Activated T-cell treated with anti-CD3 and anti-CD28 coated beads, Interleukin-2, amount 50 U/mL, for 72 hours (primary cell): Measurements from ENCODE around the gene NOS2. TPM values are rescaled to one million over a fixed set of nuclear protein-coding genes. Genes with fewer than 3 reads are reported as not detected.

ENCODE experiments used
- ATAC-seq, 2 donors: fragments of 150-1000 bp; cut with Tn5 transposase; replicated peaks in 1 of 2; 2 replicates each; pipeline ENCODE4 v1.10.0; 2021; ENCODE audit warnings: moderate library complexity in 2 of 2, mild to moderate bottlenecking in 1 of 2
- DNase-seq, 2 donors: peaks; one replicate each; pipeline ENCODE4 v3.0.0; 2021 to 2022; ENCODE audit warnings: mixed read lengths in 1 of 2
- H3K27ac Mint-ChIP-seq: one replicate; pipeline ENCODE4 v1.8.0; 2022; ENCODE audit warnings: mild to moderate bottlenecking, moderate library complexity, mixed read lengths
- H3K27me3 Mint-ChIP-seq: one replicate; pipeline ENCODE4 v1.8.0; 2022; ENCODE audit warnings: low read depth, mixed read lengths
- H3K36me3 Mint-ChIP-seq, 2 donors: one replicate each; pipeline ENCODE4 v1.8.0; 2022; ENCODE audit warnings: mixed read lengths in 2 of 2, mild to moderate bottlenecking in 1 of 2; ENCODE audit not compliant: insufficient read depth in 2 of 2
- H3K4me1 Mint-ChIP-seq: one replicate; pipeline ENCODE4 v1.8.0; 2022; ENCODE audit warnings: low read depth, mixed read lengths
- H3K4me3 Mint-ChIP-seq, 2 donors: one replicate each; pipeline ENCODE4 v1.8.0; 2022; ENCODE audit warnings: mild to moderate bottlenecking in 2 of 2, mixed read lengths in 2 of 2, moderate library complexity in 2 of 2
- H3K9me3 Mint-ChIP-seq, 2 donors: one replicate each; pipeline ENCODE4 v1.8.0; 2022; ENCODE audit warnings: mixed read lengths in 2 of 2
- total RNA-seq, 2 donors: library from RNA; stranded (reverse); gene quantifications; one replicate each; pipeline ENCODE4 v1.2.3, GENCODE V29; 2022

Gene NOS2
- total RNA-seq, 2 donors from 2014 or later = 0.05 to 0.14 TPM

DNA sequence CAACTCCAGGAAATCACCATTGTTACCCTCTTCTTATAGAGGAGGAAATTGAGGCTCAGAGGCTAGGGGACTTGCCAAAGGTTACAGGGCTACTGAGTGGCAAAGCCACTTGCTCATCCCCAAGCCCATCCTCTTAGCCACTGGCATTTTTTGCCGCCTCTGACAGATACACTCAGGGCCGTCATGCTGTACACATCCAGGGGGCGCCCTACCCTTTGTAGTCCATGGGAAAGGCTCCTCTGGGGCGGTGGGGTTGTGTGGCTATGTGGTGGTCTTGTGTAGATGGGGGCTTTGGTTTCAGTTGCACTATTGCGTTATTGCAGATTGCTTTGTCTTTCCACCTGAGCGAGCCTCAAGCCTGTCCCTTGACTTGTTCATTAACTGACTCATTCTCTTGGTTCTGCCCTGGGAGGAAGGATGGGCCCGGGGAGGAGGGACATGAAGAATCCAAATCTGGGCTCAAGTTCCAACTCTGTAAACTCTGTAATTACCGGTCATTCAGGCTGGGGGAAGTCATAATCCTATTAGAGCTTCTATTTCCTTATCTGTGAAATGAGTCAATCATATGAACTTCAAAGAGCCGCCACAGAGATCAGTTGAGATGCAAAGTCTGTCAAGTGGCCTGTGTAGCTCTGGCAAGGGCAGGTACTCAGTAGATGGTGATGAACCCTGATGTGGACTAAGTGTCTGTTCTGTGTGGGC, 2.8 kb downstream of the NOS2 start:
- no peak for ATAC-seq
- H3K4me3 Mint-ChIP-seq = no peak overlapping the region
- H3K4me1 Mint-ChIP-seq = peaks cover 6% of the 10 kb centered on the region
- H3K36me3 Mint-ChIP-seq = no peaks in the 10 kb centered on the region
- H3K9me3 Mint-ChIP-seq = no peaks in the 10 kb centered on the region
- no peak for DNase-seq
- no peak overlapping the region for H3K27ac Mint-ChIP-seq
- peaks cover 30% of the 10 kb centered on the region for H3K27me3 Mint-ChIP-seq

DNA sequence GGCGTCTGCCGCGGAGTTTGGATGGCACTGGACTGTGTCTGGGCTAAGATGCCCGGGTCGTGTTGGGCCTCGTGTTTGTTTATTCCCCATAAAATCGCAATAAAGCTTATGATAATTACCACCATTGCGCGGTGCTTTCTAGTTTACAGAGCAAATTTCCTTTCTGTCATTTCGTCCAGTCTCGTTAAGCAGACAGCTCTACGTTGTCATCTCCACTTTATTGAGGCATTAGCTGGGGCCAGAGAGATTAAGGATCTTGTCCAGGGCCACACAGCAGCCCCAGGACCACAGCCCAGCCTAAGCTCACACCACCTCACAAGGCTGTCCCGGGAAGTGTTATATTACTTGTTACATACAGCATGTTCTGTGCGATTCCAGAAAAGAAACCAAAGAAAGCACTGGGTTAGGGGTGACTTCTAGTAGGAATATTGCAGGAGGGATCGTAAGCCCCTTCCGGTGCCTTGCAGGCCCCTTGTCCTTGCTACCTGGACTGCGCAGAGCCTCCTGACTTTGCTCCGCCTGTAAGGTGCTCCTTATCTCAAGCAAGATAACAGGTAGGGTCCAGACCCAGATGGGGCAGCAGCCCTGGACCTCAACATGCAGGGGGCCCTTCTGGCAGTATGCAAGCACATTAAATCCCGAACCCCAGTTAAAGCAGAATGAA, 6.3 kb downstream of the NOS2 start:
- no peak for DNase-seq

DNA sequence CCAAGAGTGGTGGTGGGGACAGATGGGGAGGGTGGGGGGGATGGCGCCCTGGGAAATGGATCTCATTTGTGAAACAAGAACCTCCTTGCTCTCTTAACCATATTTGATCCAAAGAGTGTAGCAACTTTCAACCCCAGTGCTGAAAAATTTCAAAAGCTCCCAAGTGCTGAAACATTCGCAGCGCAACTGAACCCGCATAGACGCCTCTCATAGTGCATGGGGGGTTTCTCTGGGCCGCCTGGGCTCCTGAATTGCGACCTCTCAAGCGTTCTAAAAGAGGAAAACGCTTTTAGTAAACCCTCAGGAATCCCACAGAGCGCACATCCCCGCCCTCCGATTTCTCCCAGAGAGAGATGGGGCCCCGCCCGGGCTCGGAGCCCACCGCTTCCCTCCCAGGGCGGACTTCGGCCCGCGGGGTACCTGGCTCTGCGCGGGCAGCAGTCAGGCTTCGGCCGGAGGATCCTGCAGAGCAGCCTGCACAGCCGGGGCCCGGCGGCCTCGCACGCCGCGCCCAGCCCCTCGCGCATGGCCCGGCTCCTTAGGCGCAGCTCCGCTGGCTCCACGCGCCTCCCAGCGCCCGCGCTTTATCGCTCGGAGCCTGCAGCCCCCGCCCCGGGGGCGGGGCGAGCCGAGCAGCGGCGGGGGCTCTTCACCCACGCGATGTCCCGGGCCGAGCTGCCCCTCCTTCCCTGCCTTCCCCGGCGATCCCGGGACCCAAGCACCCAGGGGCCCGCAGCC, 7.0 kb downstream of the NOS2 start:
- Mint-ChIP-seq H3K36me3 (no peaks in the 10 kb centered on the region), H3K4me1 (peaks cover 6% of the 10 kb centered on the region), H3K27ac (no peak overlapping the region), H3K27me3 (peaks cover 42% of the 10 kb centered on the region), H3K9me3 (no peaks in the 10 kb centered on the region), H3K4me3 (peak overlapping the region; percentile 59 to 65)
- peak; percentile 45 to 60 for ATAC-seq
- DNase-seq = peak in 1 of 2 donors; percentile 18

More for the DNA sequence above, 6.3 kb downstream of the NOS2 start:
- Mint-ChIP-seq H3K36me3 (no peaks in the 10 kb centered on the region), H3K4me3 (peak overlapping the region; percentile 59 to 65), H3K9me3 (no peaks in the 10 kb centered on the region), H3K27me3 (peaks cover 42% of the 10 kb centered on the region), H3K27ac (no peak overlapping the region), H3K4me1 (peaks cover 6% of the 10 kb centered on the region)
- no peak for ATAC-seq

DNA sequence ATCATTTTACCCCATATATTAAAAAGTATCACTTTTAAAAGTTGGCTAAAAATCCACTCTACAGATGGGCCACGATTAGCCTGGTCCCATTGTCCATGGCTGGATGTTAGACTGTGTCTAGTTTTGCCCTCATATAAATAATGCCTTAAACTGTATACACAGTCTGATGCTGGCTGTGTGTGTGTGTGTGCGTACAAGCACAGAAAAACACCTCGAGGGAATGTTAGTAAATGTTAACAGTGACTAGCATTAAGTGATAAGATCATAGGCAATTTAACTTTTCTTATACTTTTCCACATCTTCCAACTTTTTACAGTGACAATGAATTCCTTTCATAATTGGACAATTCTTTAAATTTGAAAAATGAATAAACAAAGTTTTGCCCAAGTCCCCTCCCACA, 8.2 kb downstream of the NOS2 start:
- H3K9me3 Mint-ChIP-seq = no peaks in the 10 kb centered on the region
- no peak for ATAC-seq
- no peak overlapping the region for H3K27ac Mint-ChIP-seq
- no peak overlapping the region for H3K4me3 Mint-ChIP-seq
- H3K4me1 Mint-ChIP-seq = peaks cover 6% of the 10 kb centered on the region
- DNase-seq = no peak
- H3K36me3 Mint-ChIP-seq = no peaks in the 10 kb centered on the region
- peaks cover 42% of the 10 kb centered on the region for H3K27me3 Mint-ChIP-seq

DNA sequence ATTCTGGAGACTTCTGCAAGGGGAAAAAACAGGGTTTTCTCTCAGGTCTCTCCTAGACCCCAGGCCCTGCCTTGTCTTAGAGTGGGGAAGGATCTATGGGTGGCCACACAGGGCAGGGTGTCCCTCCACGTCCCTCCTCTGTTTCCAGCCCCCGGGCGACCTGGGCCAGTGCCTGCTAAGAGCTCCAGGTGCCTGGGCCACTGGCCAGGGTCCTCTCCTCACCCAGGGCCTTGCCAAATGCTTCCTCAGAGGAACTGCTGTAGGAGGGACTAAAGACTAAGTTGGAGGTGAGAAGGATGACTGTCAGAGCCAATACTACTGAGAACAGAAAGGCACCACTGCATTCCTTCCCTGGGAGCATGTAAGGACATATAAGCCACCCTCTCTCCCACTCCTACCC, 11.4 kb downstream of the NOS2 start:
- Mint-ChIP-seq H3K9me3 (no peaks in the 10 kb centered on the region), H3K4me1 (peaks cover 3% of the 10 kb centered on the region), H3K27ac (no peak overlapping the region), H3K4me3 (no peak overlapping the region), H3K27me3 (peaks cover 20% of the 10 kb centered on the region), H3K36me3 (no peaks in the 10 kb centered on the region)
- ATAC-seq (no peak), DNase-seq (no peak)

DNA sequence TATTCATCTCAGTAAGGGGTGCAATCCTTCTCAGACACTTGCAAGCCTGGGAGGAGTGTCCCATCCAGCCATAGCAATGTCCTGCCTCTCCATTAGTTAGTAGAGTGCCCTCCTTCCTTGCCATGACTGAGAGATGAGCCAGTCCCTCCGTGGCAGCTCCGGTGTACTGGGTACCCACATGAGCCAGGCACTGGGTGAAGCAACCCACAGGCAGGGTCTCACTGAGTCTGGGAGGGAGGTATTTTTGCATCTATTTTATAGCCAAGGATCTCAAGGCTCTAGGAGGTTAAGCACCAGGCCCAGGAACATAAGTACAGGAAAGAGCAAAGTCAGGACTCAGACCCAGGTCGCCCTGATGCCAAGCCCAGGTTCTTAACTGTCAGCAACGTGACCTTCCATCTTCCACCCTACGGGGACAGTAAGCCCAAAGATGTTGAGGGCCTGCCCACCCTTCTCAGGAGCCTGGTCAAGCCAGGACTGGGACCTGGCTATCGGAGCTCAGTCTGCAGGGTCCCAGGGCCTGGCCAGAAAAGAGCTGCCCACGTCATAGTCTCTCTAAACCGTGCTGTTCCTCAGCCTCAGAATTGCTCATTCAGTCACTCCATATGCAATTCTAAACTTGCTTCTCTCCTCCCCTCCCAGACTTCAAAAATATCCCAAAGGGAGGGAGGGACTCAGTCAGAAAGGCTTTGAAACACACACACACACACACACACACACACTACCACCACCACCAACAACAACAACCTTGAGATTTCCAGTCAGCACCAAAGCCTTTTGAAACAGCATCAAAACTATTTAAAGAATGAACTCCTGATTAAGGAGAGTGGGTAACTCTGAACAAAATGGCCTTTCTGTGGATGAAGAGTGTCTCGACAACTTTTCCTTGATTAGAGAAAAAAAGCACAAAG, 16.6 kb downstream of the NOS2 start:
- Mint-ChIP-seq H3K27me3 (no peaks in the 10 kb centered on the region), H3K4me3 (no peak overlapping the region), H3K27ac (no peak overlapping the region), H3K36me3 (no peaks in the 10 kb centered on the region), H3K9me3 (no peaks in the 10 kb centered on the region), H3K4me1 (no peaks in the 10 kb centered on the region)
- DNase-seq (no peak), ATAC-seq (no peak)

DNA sequence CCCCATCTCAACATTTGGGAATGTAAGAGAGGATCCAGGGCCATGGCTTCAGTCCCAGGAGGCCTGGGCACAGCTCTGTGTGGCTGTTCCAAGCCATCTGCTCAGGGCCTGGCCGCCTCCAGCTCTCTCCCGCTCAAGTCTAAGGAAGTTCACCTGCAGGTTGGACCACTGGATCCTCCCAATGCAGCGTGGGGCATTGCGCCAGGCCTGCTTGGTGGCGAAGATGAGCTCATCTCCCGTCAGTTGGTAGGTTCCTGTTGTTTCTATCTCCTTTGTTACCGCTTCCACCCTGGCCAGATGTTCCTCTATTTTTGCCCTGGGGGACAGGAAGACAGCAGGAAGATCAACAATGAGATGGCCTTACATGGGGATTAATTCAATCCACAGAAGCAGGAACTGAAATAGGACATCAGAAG, 17.5 kb downstream of the NOS2 start:
- Mint-ChIP-seq H3K4me3 (no peak overlapping the region), H3K9me3 (no peaks in the 10 kb centered on the region), H3K36me3 (no peaks in the 10 kb centered on the region), H3K27me3 (no peaks in the 10 kb centered on the region), H3K27ac (no peak overlapping the region), H3K4me1 (no peaks in the 10 kb centered on the region)
- ATAC-seq (no peak), DNase-seq (no peak)

DNA sequence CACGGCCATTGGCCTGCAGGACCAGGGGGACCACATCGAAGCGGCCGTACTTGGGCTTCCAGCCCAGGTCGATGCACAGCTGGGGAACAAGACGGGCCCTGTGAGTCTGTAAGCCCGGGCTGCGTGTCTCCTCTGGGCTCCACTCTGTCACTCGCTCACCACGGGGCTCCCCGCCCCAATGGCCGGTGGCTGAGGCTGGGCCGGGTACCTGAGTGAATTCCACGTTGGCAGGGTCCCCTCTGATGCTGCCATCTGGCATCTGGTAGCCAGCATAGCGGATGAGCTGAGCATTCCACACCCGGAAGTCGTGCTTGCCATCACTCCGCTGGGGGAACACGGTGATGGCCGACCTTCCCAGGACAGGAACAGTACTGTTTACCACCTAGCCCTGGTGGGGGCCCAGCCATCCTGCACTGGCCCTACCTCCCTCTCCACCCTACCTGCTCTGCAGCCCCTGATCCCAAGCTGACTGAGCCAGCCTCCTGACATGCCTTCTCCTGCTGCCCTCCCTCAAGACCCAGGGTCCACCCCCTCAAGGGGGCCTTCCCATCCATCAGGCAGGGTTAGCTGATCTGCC, 19.4 kb downstream of the NOS2 start:
- Mint-ChIP-seq H3K9me3 (no peaks in the 10 kb centered on the region), H3K4me1 (no peaks in the 10 kb centered on the region), H3K36me3 (no peaks in the 10 kb centered on the region), H3K4me3 (no peak overlapping the region), H3K27me3 (no peaks in the 10 kb centered on the region), H3K27ac (no peak overlapping the region)
- no peak for ATAC-seq
- DNase-seq = no peak

DNA sequence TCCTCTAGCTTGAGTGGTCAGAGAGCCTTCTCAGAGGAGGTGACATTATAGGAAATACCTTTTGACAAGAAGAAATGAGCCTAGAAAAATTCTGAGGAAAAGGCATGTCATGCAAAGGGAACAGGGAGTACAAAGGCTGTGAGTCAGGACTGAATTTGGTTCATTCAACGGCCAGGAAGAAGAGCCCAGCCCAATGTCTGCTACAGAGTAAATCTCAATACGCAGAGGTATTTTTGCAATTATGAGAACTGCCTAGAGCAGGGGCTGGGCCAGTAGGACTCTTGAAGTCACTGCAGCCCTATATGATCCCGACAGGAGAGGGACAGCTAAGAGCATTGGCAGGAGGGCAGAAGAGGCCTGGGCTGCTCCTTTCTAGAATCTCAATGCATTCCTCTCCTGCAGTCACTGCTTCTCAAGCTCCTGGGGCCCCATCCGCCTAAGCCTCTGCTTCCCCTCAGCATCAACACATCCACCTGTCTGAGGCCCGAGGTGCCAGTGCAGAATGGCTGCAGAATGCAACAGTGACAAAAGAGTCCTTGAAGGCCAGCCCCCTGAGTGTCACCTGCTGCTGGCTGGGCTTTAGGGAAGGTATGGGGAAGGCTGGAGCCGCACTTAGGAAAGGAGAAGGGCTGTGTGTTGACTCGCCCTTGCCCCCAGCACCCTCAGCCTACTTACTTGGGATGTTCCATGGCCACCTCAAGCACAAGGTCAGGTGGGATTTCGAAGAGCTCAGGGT, 20.1 kb downstream of the NOS2 start:
- H3K9me3 Mint-ChIP-seq = no peaks in the 10 kb centered on the region
- H3K4me3 Mint-ChIP-seq = no peak overlapping the region
- ATAC-seq (no peak), DNase-seq (no peak)
- no peaks in the 10 kb centered on the region for H3K36me3 Mint-ChIP-seq
- H3K27ac Mint-ChIP-seq = no peak overlapping the region
- H3K4me1 Mint-ChIP-seq = no peaks in the 10 kb centered on the region
- no peaks in the 10 kb centered on the region for H3K27me3 Mint-ChIP-seq

DNA sequence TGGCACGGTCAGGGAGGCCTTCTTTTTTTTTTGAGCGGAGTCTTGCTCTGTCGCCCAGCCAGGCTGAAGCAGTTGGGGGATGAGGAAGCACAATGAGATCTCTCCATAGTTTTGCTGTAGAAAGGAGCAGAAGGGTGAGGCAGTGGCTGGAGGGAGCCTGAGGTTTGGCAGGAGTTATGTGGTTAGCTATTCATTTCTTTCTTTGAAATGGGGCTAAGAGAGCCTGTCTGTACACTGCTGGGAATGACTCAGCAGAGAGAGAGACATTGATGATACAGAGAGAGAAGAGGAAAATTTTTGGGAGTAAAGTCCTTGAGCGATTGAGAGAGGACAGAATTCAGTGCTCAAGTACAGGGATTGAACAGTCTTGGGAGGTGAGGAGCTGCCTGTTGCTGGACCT, 22.1 kb downstream of the NOS2 start:
- Mint-ChIP-seq H3K4me1 (no peaks in the 10 kb centered on the region), H3K27me3 (no peaks in the 10 kb centered on the region), H3K4me3 (no peak overlapping the region), H3K9me3 (no peaks in the 10 kb centered on the region), H3K36me3 (no peaks in the 10 kb centered on the region), H3K27ac (no peak overlapping the region)
- ATAC-seq (peak in 1 of 2 donors; percentile 39), DNase-seq (no peak)

DNA sequence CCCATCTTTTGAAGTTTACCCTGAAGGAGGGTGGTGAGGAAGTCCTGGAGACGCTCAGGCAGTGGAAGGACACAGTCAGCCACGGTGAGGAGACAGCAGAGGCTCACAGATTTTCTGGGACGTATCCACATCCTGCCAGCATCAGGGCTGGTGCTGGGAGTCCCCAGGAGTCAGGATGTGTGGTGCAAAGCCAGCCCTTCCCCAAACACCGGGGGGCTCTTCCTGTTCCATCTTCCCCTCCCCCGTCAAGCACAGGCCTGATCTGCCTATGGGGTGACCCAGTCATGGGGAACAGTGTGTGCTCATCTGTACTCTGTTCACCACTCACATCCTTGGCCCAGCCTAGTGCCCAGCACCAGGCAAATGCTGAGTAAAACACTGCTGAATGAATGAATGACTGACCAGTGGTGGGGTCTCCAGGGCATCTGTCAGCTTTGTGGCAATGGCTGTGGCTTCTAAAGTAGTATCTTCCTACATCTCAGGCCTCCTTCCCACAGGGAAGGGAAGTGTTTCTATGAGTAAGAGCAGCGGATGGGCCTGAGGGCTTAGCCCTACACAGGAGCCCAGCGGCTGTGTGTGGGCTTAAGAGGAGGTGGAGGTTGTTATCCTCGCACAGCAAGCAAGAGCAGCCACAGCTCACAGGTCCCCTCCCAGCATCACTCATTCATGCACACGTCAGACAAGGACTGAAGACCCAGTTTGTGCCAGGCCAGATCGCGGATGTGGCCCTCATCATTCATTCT, 23.3 kb downstream of the NOS2 start:
- DNase-seq = no peak
- no peaks in the 10 kb centered on the region for H3K9me3 Mint-ChIP-seq
- H3K36me3 Mint-ChIP-seq = no peaks in the 10 kb centered on the region
- no peak for ATAC-seq
- H3K4me3 Mint-ChIP-seq = no peak overlapping the region
- no peaks in the 10 kb centered on the region for H3K27me3 Mint-ChIP-seq
- H3K4me1 Mint-ChIP-seq = no peaks in the 10 kb centered on the region
- H3K27ac Mint-ChIP-seq = no peak overlapping the region
